ENCODE results near the gene BICDL2. TPM values are rescaled to one million over a fixed set of nuclear protein-coding genes. Genes with fewer than 3 reads are reported as not detected.

Gene BICDL2
- total and polyA plus RNA-seq, 5 donors, result not detected

DNA sequence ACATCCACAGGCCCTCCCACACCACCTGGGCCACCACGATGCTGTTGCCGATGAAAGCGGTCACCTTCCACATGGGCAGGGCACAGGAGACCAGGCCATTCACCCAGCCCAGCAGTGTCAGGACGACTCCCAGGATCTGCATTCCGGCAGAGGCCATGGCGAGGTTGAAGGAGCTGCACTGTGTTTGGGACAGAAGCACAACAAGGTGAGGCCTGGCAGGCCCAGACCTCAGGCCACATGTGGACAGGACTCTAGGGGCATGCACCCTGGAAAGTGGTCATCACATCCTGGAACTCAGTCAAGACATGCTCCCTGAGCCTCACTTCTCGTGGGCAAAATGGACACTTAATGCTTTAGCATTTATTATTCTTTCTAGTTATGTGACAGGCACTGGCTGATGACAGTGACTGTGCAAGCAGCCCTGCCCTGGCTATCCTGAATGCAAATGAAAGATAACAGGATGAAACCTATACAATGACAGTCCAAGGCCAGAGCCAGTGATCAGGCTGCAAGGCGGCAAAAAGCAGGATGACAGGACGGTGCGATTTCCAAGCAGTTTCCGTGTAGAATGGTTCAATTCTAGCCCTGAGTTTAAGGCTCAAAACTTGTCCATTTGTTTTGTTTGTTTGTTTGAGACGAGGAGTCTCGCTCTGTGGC lies 20.8 kb downstream of the BICDL2 start:
- Histone ChIP-seq H3K9me3 (ENCODE audit: control insufficient read depth, low read length) (no peaks in the 10 kb centered on the region), H3K27ac (ENCODE audit: low read length) (no peak overlapping the region), H3K27me3 (ENCODE audit: control insufficient read depth, insufficient read depth) (no peaks in the 10 kb centered on the region), H3K4me1 (ENCODE audit: control insufficient read depth, insufficient read depth, low read length) (no peaks in the 10 kb centered on the region), H3K4me3 (ENCODE audit: low read length) (no peak overlapping the region)
- DNase-seq, result no peak
- intact Hi-C loops (cut with DNase I), result no loop called here
- ATAC-seq, result no peak
- WGBS, result 78% methylated on average over 13 of the region's 13 CpGs

DNA sequence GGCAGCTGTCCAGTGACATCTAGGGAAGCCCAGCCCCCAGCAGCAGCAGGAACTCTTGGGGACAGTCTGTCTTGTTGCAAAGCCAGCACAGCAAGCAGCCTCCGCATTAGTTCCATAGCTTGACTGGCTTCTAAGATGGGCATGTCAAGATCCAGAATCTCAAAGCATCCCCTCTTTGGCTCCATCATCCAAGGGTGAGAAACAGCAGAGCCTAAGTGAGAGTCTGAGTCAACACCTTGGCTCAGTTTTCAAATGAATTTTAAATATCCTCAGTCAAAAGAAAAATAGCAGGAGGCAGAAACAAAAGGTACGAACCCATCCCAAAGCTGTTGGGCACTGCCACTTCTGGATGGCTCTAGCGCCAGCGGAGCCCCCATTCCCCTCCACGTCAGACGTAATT lies 21.8 kb downstream of the BICDL2 start:
- Histone ChIP-seq H3K27me3 (ENCODE audit: control insufficient read depth, insufficient read depth) (no peaks in the 10 kb centered on the region), H3K4me3 (ENCODE audit: low read length) (no peak overlapping the region), H3K27ac (ENCODE audit: low read length) (no peak overlapping the region), H3K4me1 (ENCODE audit: control insufficient read depth, insufficient read depth, low read length) (no peaks in the 10 kb centered on the region), H3K9me3 (ENCODE audit: control insufficient read depth, low read length) (no peaks in the 10 kb centered on the region)
- DNase-seq (no peak), ATAC-seq (no peak)
- WGBS, result 86% methylated on average over 6 of the region's 6 CpGs
- intact Hi-C loops (cut with DNase I), result no loop called here

DNA sequence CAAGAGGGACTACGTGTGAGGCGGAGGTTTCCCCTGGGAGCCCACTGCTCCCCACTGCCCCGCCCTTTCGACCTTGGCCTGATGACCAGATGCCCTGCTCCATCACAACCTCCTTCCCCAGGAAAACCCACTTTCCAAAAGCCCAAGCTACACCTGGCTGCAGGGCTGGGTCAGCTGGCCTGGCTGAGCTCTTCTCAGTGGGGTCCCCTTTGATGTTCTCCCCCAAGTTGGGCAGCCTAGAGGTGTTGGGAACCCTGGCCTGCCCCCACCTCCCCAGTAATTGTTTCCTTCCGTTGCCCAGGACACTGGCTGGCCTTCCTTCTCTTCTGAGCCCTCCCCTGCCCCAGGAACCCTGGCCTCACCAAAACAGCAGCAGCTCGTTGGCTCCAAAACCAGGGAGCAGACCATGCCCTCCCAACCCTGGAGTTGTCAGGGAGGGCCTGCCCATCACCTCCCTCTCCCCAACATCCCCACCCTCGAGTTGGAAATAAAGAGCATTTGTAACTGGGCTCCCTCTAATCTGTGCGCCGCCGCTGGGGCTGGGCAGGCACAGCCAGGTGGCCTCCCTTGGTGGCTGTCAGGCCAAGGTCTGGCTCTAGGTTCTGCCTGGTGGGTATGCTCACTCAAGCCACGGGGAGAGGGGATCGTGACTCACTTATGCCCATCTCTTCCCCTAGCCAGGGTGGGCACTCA lies 22.6 kb downstream of the BICDL2 start:
- H3K4me3 ChIP-seq (ENCODE audit: low read length), result no peak overlapping the region
- no peaks in the 10 kb centered on the region for H3K4me1 ChIP-seq (ENCODE audit: control insufficient read depth, insufficient read depth, low read length)
- DNase-seq (no peak), ATAC-seq (no peak)
- H3K27me3 ChIP-seq (ENCODE audit: control insufficient read depth, insufficient read depth), result no peaks in the 10 kb centered on the region
- H3K9me3 ChIP-seq (ENCODE audit: control insufficient read depth, low read length), result no peaks in the 10 kb centered on the region
- intact Hi-C loops (cut with DNase I), result no loop called here
- no peak overlapping the region for H3K27ac ChIP-seq (ENCODE audit: low read length)
- 47% methylated on average over 12 of the region's 12 CpGs for WGBS

- intact Hi-C loops (cut with DNase I), result no loop called here
- Histone ChIP-seq H3K27ac (ENCODE audit: low read length) (no peak overlapping the region), H3K4me1 (ENCODE audit: control insufficient read depth, insufficient read depth, low read length) (no peaks in the 10 kb centered on the region), H3K27me3 (ENCODE audit: control insufficient read depth, insufficient read depth) (no peaks in the 10 kb centered on the region), H3K4me3 (ENCODE audit: low read length) (no peak overlapping the region), H3K9me3 (ENCODE audit: control insufficient read depth, low read length) (no peaks in the 10 kb centered on the region)
- peak in 1 of 2 donors; percentile 3 for ATAC-seq
- 48% methylated on average over 27 of the region's 27 CpGs for WGBS
- no peak for DNase-seq
These were observed 23.2 kb downstream of the BICDL2 start for GRCh38 chr16:3013491-3013951.

- no peak for ATAC-seq
- no peak within 1 kb of the TSS for H3K4me3 ChIP-seq (ENCODE audit: low read length)
- H3K27ac ChIP-seq (ENCODE audit: low read length), result no peak within 1 kb of the TSS
- DNase-seq, result no peak
- H3K27me3 ChIP-seq (ENCODE audit: control insufficient read depth, insufficient read depth), result no peaks in the 10 kb centered on the region
- H3K9me3 ChIP-seq (ENCODE audit: control insufficient read depth, low read length), result no peaks in the 10 kb centered on the region
- H3K4me1 ChIP-seq (ENCODE audit: control insufficient read depth, insufficient read depth, low read length), result no peaks in the 10 kb centered on the region
- WGBS, result 33% methylated on average over 27 of the region's 27 CpGs
- intact Hi-C loops (cut with DNase I), result no loop called here
These were observed 23.8 kb downstream of the BICDL2 start, which contains the start of gene CLDN9 for GRCh38 chr16:3012828-3013420. CLDN9 (plus strand) TSS chr16:3012923; CDS start chr16:3013363, 440 bp downstream.

DNA sequence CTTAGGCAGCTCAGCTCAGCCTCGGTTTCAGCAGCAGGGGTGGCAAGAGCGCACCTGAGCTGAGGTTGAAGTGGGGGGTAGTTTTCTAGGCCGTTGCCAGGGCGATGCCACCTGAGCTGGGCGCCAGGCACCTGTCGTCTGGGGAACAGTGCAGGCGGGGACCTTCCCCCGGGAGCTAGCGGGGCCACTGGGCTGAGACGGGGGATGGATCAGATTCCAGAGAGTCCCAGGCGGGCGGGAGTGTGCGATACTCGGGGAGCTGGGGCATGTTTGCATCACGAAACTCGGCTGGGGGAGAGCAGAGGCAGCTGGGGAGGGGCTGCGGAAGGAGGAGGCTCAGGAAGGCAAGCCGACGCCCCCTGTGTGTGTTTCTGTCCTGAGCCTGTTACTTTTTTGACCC lies 24.5 kb downstream of the BICDL2 start:
- ATAC-seq, result no peak
- H3K4me3 ChIP-seq (ENCODE audit: low read length), result no peak overlapping the region
- H3K4me1 ChIP-seq (ENCODE audit: control insufficient read depth, insufficient read depth, low read length), result no peaks in the 10 kb centered on the region
- H3K9me3 ChIP-seq (ENCODE audit: control insufficient read depth, low read length), result no peaks in the 10 kb centered on the region
- H3K27ac ChIP-seq (ENCODE audit: low read length), result no peak overlapping the region
- no peak for DNase-seq
- H3K27me3 ChIP-seq (ENCODE audit: control insufficient read depth, insufficient read depth), result no peaks in the 10 kb centered on the region
- 17% methylated on average over 19 of the region's 19 CpGs for WGBS
- intact Hi-C loops (cut with DNase I), result no loop called here

DNA sequence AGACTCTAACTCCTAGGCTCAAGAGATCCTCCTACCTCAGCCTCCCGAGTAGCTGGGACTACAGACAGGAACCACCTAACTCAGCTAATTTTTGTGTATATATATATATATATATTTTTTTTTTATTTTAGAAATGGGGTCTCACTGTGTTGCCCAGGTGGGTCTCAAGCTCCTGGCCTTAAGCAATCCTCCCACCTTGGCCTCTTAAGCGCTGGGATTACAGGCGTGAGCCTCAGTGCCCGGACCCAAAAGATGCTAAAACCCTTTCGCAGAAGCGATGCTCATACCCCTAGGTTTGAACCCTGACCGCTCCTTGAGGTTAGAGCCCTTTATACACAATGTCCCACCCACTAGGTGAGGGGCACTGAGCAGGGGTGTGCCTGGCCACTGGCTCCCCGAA lies 26.2 kb downstream of the BICDL2 start:
- DNase-seq (no peak), ATAC-seq (no peak)
- WGBS, result 92% methylated on average over 8 of the region's 8 CpGs
- Histone ChIP-seq H3K9me3 (ENCODE audit: control insufficient read depth, low read length) (no peaks in the 10 kb centered on the region), H3K27ac (ENCODE audit: low read length) (no peak overlapping the region), H3K4me3 (ENCODE audit: low read length) (no peak overlapping the region), H3K4me1 (ENCODE audit: control insufficient read depth, insufficient read depth, low read length) (no peaks in the 10 kb centered on the region), H3K27me3 (ENCODE audit: control insufficient read depth, insufficient read depth) (no peaks in the 10 kb centered on the region)
- intact Hi-C loops (cut with DNase I), result no loop called here

- Histone ChIP-seq H3K4me3 (ENCODE audit: low read length) (no peak overlapping the region), H3K27ac (ENCODE audit: low read length) (no peak overlapping the region), H3K27me3 (ENCODE audit: control insufficient read depth, insufficient read depth) (no peaks in the 10 kb centered on the region), H3K9me3 (ENCODE audit: control insufficient read depth, low read length) (no peaks in the 10 kb centered on the region), H3K4me1 (ENCODE audit: control insufficient read depth, insufficient read depth, low read length) (no peaks in the 10 kb centered on the region)
- WGBS, result 44% methylated on average over 21 of the region's 21 CpGs
- ATAC-seq, result no peak
- intact Hi-C loops (cut with DNase I), result no loop called here
- DNase-seq, result no peak
These were observed 27.0 kb downstream of the BICDL2 start for GRCh38 chr16:3009568-3010390.

DNA sequence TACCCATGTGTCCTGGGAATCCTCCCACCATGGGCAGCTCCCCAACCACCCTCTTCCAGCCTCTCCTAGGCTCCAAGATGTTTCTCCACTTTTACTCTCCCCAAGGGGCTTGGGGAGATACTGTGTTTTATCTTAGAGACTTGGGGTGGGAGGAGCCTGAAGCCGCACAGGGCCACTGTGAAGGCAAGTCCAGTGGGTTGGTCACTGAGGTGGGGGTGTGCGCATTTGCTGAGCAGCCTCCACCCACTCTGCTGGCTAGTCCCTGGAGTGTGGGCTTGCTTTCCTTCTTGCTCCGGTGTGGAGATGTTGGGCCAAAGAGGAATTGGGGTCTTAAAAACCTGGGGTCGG lies 28.1 kb downstream of the BICDL2 start:
- no peak for DNase-seq
- intact Hi-C loops (cut with DNase I), result no loop called here
- Histone ChIP-seq H3K27me3 (ENCODE audit: control insufficient read depth, insufficient read depth) (no peaks in the 10 kb centered on the region), H3K27ac (ENCODE audit: low read length) (no peak overlapping the region), H3K4me3 (ENCODE audit: low read length) (no peak overlapping the region), H3K9me3 (ENCODE audit: control insufficient read depth, low read length) (no peaks in the 10 kb centered on the region), H3K4me1 (ENCODE audit: control insufficient read depth, insufficient read depth, low read length) (no peaks in the 10 kb centered on the region)
- whole genome bisulfite sequencing, result 28% methylated on average over 4 of the region's 4 CpGs
- no peak for ATAC-seq

DNA sequence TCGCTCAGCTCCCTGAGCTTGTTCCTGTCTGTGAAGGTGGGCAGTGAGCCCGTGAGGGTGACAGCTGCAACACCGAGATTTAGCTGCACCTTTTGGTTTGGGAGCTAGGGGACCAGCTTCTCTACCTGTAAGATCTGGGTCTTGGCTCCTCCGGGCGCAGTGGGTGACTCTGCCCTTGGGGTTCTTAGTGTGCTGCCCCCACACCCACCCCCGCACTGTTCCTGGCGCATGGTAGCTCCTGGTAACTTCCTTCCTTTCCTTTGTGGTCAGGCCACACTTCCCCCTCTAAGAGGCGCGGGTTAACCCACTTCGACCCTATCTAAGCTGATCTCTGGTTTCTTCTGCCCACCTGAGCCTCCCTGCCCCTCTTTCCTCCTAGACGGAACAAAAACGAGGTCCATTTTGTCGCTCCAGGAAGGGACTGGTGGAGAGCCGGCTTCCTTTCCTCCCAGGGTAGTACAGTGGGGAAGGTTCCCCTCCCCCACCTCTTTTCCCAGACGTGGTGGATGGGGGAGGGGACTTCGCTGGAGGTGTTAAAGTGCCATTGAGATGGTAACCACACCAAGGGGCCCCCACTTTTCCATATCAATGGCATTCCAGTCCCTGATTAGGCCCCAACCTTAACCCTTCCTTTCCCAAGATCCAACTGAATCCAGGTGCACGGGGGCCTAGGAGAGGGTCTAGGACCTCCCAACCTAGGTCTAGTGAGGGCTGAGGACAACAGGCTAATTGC lies 28.6 kb downstream of the BICDL2 start:
- intact Hi-C loops (cut with DNase I), result no loop called here
- Histone ChIP-seq H3K27me3 (ENCODE audit: control insufficient read depth, insufficient read depth) (no peaks in the 10 kb centered on the region), H3K4me1 (ENCODE audit: control insufficient read depth, insufficient read depth, low read length) (no peaks in the 10 kb centered on the region), H3K9me3 (ENCODE audit: control insufficient read depth, low read length) (no peaks in the 10 kb centered on the region), H3K27ac (ENCODE audit: low read length) (no peak overlapping the region), H3K4me3 (ENCODE audit: low read length) (no peak overlapping the region)
- DNase-seq (no peak), ATAC-seq (no peak)
- WGBS, result 14% methylated on average over 17 of the region's 17 CpGs

Data from right cardiac atrium (tissue), 5 donors.